ENCODE results near the gene POLDIP2. TPM values are rescaled to one million over a fixed set of nuclear protein-coding genes. Genes with fewer than 3 reads are reported as not detected.

POLDIP2 gene
- total RNA-seq, 1 experiment from 2014 or later: 82.8 TPM

DNA sequence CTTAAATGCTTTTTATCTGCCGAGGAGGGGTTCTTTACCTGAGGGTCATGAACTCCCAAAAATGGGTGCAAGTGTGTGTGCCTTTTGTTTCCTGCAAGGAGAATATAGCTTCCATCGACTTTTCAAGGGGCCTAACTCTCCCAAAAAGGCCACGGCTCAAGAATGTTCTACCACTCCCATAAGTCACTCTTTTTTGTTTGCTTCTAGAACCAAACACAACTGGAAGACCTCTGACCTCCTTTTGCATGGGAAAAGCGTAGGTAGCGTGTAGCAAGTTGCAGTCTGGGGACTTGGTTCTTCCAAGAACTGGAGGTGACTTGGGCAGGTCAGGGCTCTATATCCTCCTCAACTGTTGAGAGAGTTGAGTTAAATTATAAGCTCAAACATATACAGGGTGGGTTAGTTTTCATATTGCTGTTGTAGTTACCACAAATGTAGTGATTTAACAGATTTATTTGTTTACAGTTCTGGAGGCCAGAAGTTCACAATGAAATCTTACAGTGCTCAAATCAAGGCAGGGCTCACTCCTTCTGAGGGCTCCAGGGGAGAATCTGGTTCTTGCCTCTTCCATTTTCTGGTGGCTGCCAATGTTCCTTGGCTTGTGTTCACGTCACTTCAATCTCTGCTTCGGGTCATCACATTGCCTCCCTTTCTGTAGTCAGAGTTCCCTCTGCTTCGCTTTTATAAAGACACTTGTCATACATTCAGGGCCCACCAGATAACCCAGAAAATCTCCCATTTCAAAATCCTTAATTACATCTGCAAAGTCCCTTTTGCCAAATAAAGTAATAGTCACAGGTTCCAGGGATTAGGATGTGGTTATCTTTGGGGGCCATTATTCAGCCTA, 36.9 kb downstream of the POLDIP2 start:
- TF ChIP-seq, protein P1, sequence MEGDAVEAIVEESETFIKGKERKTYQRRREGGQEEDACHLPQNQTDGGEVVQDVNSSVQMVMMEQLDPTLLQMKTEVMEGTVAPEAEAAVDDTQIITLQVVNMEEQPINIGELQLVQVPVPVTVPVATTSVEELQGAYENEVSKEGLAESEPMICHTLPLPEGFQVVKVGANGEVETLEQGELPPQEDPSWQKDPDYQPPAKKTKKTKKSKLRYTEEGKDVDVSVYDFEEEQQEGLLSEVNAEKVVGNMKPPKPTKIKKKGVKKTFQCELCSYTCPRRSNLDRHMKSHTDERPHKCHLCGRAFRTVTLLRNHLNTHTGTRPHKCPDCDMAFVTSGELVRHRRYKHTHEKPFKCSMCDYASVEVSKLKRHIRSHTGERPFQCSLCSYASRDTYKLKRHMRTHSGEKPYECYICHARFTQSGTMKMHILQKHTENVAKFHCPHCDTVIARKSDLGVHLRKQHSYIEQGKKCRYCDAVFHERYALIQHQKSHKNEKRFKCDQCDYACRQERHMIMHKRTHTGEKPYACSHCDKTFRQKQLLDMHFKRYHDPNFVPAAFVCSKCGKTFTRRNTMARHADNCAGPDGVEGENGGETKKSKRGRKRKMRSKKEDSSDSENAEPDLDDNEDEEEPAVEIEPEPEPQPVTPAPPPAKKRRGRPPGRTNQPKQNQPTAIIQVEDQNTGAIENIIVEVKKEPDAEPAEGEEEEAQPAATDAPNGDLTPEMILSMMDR (conservative IDR thresholded peaks at IDR 0.05): no peak
- Histone ChIP-seq H2AK5ac (ENCODE audit: insufficient read length, low read length) (no peak overlapping the region), H3K23ac (ENCODE audit: insufficient read length, low read depth, low read length) (no peak overlapping the region), H3T11ph (ENCODE audit: low read length) (no peak overlapping the region), H2AFZ (ENCODE audit: low read length) (no peak overlapping the region), H3K14ac (ENCODE audit: insufficient read depth, low read length) (no peak overlapping the region), H3K18ac (ENCODE audit: insufficient read length, low read depth, low read length) (no peak overlapping the region), H2BK20ac (ENCODE audit: low read depth, low read length, poor library complexity, severe bottlenecking) (no peak overlapping the region), H3K4ac (ENCODE audit: low read depth, low read length) (no peak overlapping the region), H4K8ac (replicated peaks; ENCODE audit: insufficient read length, low read depth, low read length) (no peak overlapping the region), H2BK12ac (ENCODE audit: insufficient read length, low read depth, low read length) (no peak overlapping the region), H3K23me2 (ENCODE audit: insufficient read length, low read depth, low read length, poor library complexity, severe bottlenecking) (peaks cover 28% of the 10 kb centered on the region), H3K27me3 (ENCODE audit: insufficient read depth, low read length) (no peaks in the 10 kb centered on the region), H3K9ac (ENCODE audit: extremely low read depth, insufficient read length, low read length) (peak overlapping the region; percentile 89), H4K20me1 (ENCODE audit: control insufficient read depth, insufficient read depth, insufficient read length) (peaks cover 3% of the 10 kb centered on the region), H3K4me2 (ENCODE audit: insufficient read depth, insufficient read length, low read length) (peak overlapping the region; percentile 97), H3K79me1 (ENCODE audit: insufficient read depth, low read depth, low read length, poor library complexity, severe bottlenecking) (peaks cover 9% of the 10 kb centered on the region), H3K9me3 (ENCODE audit: control insufficient read depth, low read depth, low read length) (no peaks in the 10 kb centered on the region), H2BK120ac (ENCODE audit: low read depth, low read length, poor library complexity, severe bottlenecking) (no peak overlapping the region), H2BK15ac (ENCODE audit: low read depth, low read length) (no peak overlapping the region), H3K27ac (ENCODE audit: insufficient read length, low read depth, low read length) (no peak overlapping the region), H3K4me1 (ENCODE audit: insufficient read depth, low read length) (peaks cover 6% of the 10 kb centered on the region), H4K91ac (ENCODE audit: insufficient read length, low read depth, low read length) (no peak overlapping the region), H4K5ac (ENCODE audit: insufficient read length, low read depth, low read length) (no peak overlapping the region), H3K56ac (ENCODE audit: insufficient read length, low read depth, low read length) (no peak overlapping the region), H3K79me2 (ENCODE audit: insufficient read depth, low read length) (peaks cover 53% of the 10 kb centered on the region), H2BK5ac (ENCODE audit: insufficient read length, low read length) (no peak overlapping the region)
- peaks cover 16 to 26% (median 23%) of the 10 kb centered on the region in 3 experiments; a peak in 6 of 7 replicates for H3K36me3 Mint-ChIP-seq (ENCODE audit: insufficient read depth in 1 of 3, low read depth in 3 of 3)
- DNase-seq: no peak
- H3K4me1 Mint-ChIP-seq: peaks cover 48% of the 10 kb centered on the region in 2 experiments
- H3K9me3 Mint-ChIP-seq: no peaks in the 10 kb centered on the region; a peak in 1 of 5 replicates
- peak overlapping the region; percentile 39 to 99 (median 48); a peak in 4 of 7 replicates for H3K27ac Mint-ChIP-seq
- H3K27me3 Mint-ChIP-seq (ENCODE audit: low read depth): no peaks in the 10 kb centered on the region; the same call in 1 of the 2 replicates
- H3K4me3 Mint-ChIP-seq: peak overlapping the region; percentile 96
- no CpG with 5 or more reads among the region's 8 CpGs for WGBS (ENCODE audit: extremely low coverage, insufficient read length, low lambda C conversion rate)
